Prostate gland (tissue), 2 donors: ENCODE measurements around the gene RGL1.

Experiments
- POLR2A ChIP-seq: fragments of 450-650 bp; IDR thresholded peaks from one replicate; pipeline ENCODE4 v1.6.1; 2016; ENCODE audit warnings: antibody characterized with exemption, mild to moderate bottlenecking
- TF ChIP-seq, protein P1 (sequence below), 4 experiments: fragments of 200-600 bp in 2 of 4; fragments of 450-650 bp in 2 of 4; sonication (generic) in 2 of 4; IDR thresholded peaks; 1 replicate in 3 of 4; 2 replicates in 1 of 4; pipeline ENCODE4 v1.5.1; 2016 to 2019; ENCODE audit warnings: antibody characterized with exemption in 4 of 4, mild to moderate bottlenecking in 2 of 4, moderate library complexity in 2 of 4

DNA sequence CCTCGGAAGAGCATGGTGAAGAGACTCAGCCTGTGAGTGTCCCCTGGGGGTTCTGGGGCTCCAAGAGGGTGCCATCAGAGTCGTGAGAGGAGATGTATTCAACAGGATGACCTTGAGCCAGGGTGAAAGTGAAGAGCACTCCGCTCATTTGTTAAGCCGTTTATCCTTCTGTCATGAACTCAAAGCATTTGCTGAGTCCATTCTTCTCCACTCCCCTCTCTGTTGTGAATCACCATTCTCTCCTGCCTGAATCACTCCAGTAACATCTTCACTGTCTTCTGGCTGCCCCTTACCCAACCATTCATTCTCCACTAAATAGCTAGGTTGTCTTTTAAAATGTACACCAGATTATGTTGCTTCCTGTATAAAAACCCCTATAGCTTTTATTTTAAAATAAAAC, 102.2 kb downstream of the RGL1 start:
- TF ChIP-seq, protein P1, sequence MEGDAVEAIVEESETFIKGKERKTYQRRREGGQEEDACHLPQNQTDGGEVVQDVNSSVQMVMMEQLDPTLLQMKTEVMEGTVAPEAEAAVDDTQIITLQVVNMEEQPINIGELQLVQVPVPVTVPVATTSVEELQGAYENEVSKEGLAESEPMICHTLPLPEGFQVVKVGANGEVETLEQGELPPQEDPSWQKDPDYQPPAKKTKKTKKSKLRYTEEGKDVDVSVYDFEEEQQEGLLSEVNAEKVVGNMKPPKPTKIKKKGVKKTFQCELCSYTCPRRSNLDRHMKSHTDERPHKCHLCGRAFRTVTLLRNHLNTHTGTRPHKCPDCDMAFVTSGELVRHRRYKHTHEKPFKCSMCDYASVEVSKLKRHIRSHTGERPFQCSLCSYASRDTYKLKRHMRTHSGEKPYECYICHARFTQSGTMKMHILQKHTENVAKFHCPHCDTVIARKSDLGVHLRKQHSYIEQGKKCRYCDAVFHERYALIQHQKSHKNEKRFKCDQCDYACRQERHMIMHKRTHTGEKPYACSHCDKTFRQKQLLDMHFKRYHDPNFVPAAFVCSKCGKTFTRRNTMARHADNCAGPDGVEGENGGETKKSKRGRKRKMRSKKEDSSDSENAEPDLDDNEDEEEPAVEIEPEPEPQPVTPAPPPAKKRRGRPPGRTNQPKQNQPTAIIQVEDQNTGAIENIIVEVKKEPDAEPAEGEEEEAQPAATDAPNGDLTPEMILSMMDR (IDR thresholded peaks at IDR 0.05): no peak
- TF ChIP-seq POLR2A: no peak
